HepG2 (cell line): Measurements from ENCODE around the gene GPR162. TPM values are rescaled to one million over a fixed set of nuclear protein-coding genes. Genes with fewer than 3 reads are reported as not detected.

ENCODE experiments used
- CAMTA2 ChIP-seq: sonication (generic); formaldehyde crosslinking; IDR thresholded peaks from 2 replicates; pipeline ENCODE4 v1.4.0; 2020; ENCODE audit warnings: mild to moderate bottlenecking, missing genetic modification reagents, borderline replicate concordance
- FOXJ3 ChIP-seq: sonication (generic); formaldehyde crosslinking; IDR thresholded peaks from 2 replicates; pipeline ENCODE4 v1.4.0; 2020; ENCODE audit warnings: missing genetic modification reagents, mild to moderate bottlenecking, borderline replicate concordance
- HOXA5 ChIP-seq: sonication (generic); formaldehyde crosslinking; IDR thresholded peaks from 2 replicates; pipeline ENCODE4 v1.4.0; 2020; ENCODE audit warnings: missing genetic modification reagents
- ISX ChIP-seq: sonication (generic); formaldehyde crosslinking; conservative IDR thresholded peaks from 2 replicates; pipeline ENCODE4 v1.5.0; 2020; ENCODE audit warnings: missing genetic modification reagents
- KLF6 ChIP-seq: IDR thresholded peaks from 2 replicates; pipeline ENCODE4 v1.8.0; 2016; ENCODE audit warnings: missing biosample characterization, missing genetic modification reagents
- MAF1 ChIP-seq: sonication (generic); formaldehyde crosslinking; IDR thresholded peaks from 2 replicates; pipeline ENCODE4 v1.5.0; 2020; ENCODE audit warnings: missing genetic modification reagents, borderline replicate concordance
- NPAS2 ChIP-seq: sonication (generic); formaldehyde crosslinking; IDR thresholded peaks from 2 replicates; pipeline ENCODE4 v1.8.0; 2022; ENCODE audit warnings: mild to moderate bottlenecking, missing genetic modification reagents, borderline replicate concordance
- PCBP1 ChIP-seq: fragments of 200-400 bp; formaldehyde crosslinking; IDR thresholded peaks from 2 replicates; pipeline ENCODE4 v1.6.1; 2017; ENCODE audit warnings: mild to moderate bottlenecking, low read depth, low read length, borderline replicate concordance
- PRPF4 ChIP-seq: fragments of 200-400 bp; formaldehyde crosslinking; IDR thresholded peaks from 2 replicates; pipeline ENCODE4 v1.6.1; 2016; ENCODE audit warnings: low read length, low read depth; ENCODE audit not compliant: poor library complexity, severe bottlenecking
- RBM22 ChIP-seq: fragments of 200-400 bp; formaldehyde crosslinking; optimal IDR thresholded peaks from 2 replicates; pipeline ENCODE3; 2017; ENCODE audit warnings: mild to moderate bottlenecking, low read length, moderate library complexity
- REXO4 ChIP-seq: sonication (generic); formaldehyde crosslinking; IDR thresholded peaks from 2 replicates; pipeline ENCODE4 v1.8.0; 2022; ENCODE audit warnings: missing genetic modification reagents, mild to moderate bottlenecking, borderline replicate concordance
- TAF15 ChIP-seq: fragments of 200-400 bp; formaldehyde crosslinking; IDR thresholded peaks from one replicate; pipeline ENCODE4 v1.6.1; 2018; ENCODE audit warnings: mild to moderate bottlenecking, low read depth, low read length; ENCODE audit not compliant: poor library complexity, severe bottlenecking
- ZBTB7A ChIP-seq: sonication (generic); formaldehyde crosslinking; IDR thresholded peaks from 2 replicates; pipeline ENCODE4 v1.8.0; 2022; ENCODE audit warnings: mild to moderate bottlenecking, missing genetic modification reagents
- ZNF292 ChIP-seq: sonication (generic); formaldehyde crosslinking; IDR thresholded peaks from 2 replicates; pipeline ENCODE4 v1.8.1; 2022; ENCODE audit warnings: mild to moderate bottlenecking, low read depth, missing genetic modification reagents, borderline replicate concordance
- ZNF549 ChIP-seq: sonication (generic); formaldehyde crosslinking; IDR thresholded peaks from 2 replicates; pipeline ENCODE4 v1.5.0; 2020; ENCODE audit warnings: missing genetic modification reagents
- ZNF605 ChIP-seq: sonication (generic); formaldehyde crosslinking; IDR thresholded peaks from 2 replicates; pipeline ENCODE4 v1.8.0; 2022; ENCODE audit warnings: mild to moderate bottlenecking, missing genetic modification reagents
- polyA plus RNA-seq, 8 experiments: library from polyadenylated mRNA; depleted of rRNA in 3 of 8; stranded (reverse) in 7 of 8; unstranded in 1 of 8; fragments of >200 nt; fragmentation: Illumina TruSeq in 4 of 8; extraction: Trizol in 4 of 8; gene quantifications; 2 replicates each; pipeline versions ENCODE4 v1.2.1 to v1.2.3, GENCODE V29; 2011 to 2016; ENCODE audit warnings: low read depth in 4 of 8, missing spikeins in 1 of 8, mixed read lengths in 1 of 8; ENCODE audit not compliant: insufficient read depth in 1 of 8
- total RNA-seq, 5 experiments: library from RNA; depleted of rRNA; stranded (reverse); fragments of >200 nt; fragmentation: Illumina TruSeq; extraction: Trizol; gene quantifications; 2 replicates each; pipeline ENCODE4 v1.2.3, GENCODE V29; 2016; ENCODE audit warnings: low read depth in 1 of 5
- TF ChIP-seq, protein P1 (sequence below): sonication (generic); formaldehyde crosslinking; IDR thresholded peaks from 2 replicates; pipeline ENCODE4 v1.4.0; 2020; ENCODE audit warnings: mild to moderate bottlenecking, missing genetic modification reagents, borderline replicate concordance
- TF ChIP-seq, protein P2 (sequence below): sonication (generic); formaldehyde crosslinking; IDR thresholded peaks from 2 replicates; pipeline ENCODE4 v1.8.0; 2022; ENCODE audit warnings: mild to moderate bottlenecking, missing genetic modification reagents; ENCODE audit not compliant: insufficient replicate concordance
- TF ChIP-seq, protein P3 (sequence below): IDR thresholded peaks from 2 replicates; pipeline ENCODE4 v1.6.1; 2016; ENCODE audit warnings: control low read depth

The GPR162 gene
- total and polyA plus RNA-seq, 2 of the 13 experiments (the other 11 are each of a cell fraction or from before 2014, with no cell fraction given): 0.08 TPM; not detected in 1

DNA sequence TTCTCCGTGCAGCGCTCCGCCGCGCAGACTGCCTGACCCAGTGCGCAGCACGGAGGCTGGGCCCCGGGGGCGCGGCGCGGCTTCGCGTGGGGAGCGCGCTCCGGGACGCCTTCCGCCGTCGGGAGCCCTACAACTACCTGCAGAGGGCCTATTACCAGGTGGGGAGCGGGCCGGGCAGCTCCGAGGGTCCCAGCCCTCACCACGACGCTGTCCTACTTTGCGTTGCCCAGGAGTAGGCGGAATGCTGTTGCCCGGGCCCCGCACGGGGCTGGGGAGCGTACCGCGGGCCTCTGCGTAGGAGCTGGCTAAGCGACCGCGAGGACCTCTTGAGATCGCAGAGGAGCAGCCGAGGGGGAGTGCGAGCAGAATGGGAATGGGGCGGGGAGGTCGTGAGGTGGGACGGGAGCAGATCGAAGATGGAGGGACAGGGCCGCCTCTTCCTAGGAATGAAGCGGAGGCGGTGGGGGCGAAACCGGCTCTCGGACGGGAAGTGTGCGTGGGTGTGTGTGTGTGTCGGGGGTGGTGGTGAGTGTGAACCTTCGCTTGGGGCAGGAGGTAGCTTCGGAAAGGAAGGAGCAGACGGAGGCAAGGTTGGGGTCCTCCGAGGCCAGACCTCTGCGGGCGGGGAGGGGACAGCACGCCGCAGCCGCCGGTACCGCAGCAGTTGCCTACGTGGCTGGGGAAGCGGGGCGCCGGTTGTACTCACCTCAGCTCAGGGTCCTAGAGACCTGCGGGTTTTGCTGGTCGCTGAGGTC is 7.3 kb downstream of the GPR162 start (continued):
- TF ChIP-seq, protein P1, sequence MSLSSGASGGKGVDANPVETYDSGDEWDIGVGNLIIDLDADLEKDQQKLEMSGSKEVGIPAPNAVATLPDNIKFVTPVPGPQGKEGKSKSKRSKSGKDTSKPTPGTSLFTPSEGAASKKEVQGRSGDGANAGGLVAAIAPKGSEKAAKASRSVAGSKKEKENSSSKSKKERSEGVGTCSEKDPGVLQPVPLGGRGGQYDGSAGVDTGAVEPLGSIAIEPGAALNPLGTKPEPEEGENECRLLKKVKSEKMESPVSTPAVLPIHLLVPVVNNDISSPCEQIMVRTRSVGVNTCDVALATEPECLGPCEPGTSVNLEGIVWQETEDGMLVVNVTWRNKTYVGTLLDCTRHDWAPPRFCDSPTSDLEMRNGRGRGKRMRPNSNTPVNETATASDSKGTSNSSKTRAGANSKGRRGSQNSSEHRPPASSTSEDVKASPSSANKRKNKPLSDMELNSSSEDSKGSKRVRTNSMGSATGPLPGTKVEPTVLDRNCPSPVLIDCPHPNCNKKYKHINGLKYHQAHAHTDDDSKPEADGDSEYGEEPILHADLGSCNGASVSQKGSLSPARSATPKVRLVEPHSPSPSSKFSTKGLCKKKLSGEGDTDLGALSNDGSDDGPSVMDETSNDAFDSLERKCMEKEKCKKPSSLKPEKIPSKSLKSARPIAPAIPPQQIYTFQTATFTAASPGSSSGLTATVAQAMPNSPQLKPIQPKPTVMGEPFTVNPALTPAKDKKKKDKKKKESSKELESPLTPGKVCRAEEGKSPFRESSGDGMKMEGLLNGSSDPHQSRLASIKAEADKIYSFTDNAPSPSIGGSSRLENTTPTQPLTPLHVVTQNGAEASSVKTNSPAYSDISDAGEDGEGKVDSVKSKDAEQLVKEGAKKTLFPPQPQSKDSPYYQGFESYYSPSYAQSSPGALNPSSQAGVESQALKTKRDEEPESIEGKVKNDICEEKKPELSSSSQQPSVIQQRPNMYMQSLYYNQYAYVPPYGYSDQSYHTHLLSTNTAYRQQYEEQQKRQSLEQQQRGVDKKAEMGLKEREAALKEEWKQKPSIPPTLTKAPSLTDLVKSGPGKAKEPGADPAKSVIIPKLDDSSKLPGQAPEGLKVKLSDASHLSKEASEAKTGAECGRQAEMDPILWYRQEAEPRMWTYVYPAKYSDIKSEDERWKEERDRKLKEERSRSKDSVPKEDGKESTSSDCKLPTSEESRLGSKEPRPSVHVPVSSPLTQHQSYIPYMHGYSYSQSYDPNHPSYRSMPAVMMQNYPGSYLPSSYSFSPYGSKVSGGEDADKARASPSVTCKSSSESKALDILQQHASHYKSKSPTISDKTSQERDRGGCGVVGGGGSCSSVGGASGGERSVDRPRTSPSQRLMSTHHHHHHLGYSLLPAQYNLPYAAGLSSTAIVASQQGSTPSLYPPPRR (CRISPR knock-in tag): no peak; the same call in 1 of the 2 replicates
- TF ChIP-seq CAMTA2 (CRISPR knock-in tag): peak; percentile 50; the same call in 1 of the 2 replicates
- TF ChIP-seq, protein P2, sequence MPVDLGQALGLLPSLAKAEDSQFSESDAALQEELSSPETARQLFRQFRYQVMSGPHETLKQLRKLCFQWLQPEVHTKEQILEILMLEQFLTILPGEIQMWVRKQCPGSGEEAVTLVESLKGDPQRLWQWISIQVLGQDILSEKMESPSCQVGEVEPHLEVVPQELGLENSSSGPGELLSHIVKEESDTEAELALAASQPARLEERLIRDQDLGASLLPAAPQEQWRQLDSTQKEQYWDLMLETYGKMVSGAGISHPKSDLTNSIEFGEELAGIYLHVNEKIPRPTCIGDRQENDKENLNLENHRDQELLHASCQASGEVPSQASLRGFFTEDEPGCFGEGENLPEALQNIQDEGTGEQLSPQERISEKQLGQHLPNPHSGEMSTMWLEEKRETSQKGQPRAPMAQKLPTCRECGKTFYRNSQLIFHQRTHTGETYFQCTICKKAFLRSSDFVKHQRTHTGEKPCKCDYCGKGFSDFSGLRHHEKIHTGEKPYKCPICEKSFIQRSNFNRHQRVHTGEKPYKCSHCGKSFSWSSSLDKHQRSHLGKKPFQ: no peak
- peak; percentile 59; the same call in 1 of the 2 replicates for TF ChIP-seq REXO4 (CRISPR knock-in tag)
- TF ChIP-seq TAF15: no peak
- TF ChIP-seq NPAS2 (CRISPR knock-in tag): no peak
- TF ChIP-seq RBM22: peak; percentile 70
- TF ChIP-seq HOXA5: no peak
- TF ChIP-seq PCBP1: no peak
- TF ChIP-seq ZBTB7A (CRISPR knock-in tag): no peak
- no peak for TF ChIP-seq ZNF605 (CRISPR knock-in tag)
- TF ChIP-seq ZNF549: no peak
- no peak for TF ChIP-seq ISX (CRISPR knock-in tag)
- no peak for TF ChIP-seq MAF1 (CRISPR knock-in tag)
- TF ChIP-seq, protein P3, sequence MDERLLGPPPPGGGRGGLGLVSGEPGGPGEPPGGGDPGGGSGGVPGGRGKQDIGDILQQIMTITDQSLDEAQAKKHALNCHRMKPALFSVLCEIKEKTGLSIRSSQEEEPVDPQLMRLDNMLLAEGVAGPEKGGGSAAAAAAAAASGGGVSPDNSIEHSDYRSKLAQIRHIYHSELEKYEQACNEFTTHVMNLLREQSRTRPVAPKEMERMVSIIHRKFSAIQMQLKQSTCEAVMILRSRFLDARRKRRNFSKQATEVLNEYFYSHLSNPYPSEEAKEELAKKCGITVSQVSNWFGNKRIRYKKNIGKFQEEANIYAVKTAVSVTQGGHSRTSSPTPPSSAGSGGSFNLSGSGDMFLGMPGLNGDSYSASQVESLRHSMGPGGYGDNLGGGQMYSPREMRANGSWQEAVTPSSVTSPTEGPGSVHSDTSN (CRISPR knock-in tag): no peak
- TF ChIP-seq FOXJ3: no peak
- no peak for TF ChIP-seq PRPF4
- peak; percentile 38; the same call in 1 of the 2 replicates for TF ChIP-seq ZNF292 (CRISPR knock-in tag)
- TF ChIP-seq KLF6 (CRISPR knock-in tag): no peak
